ENCODE data around the gene MARCHF6. TPM values are rescaled to one million over a fixed set of nuclear protein-coding genes. Genes with fewer than 3 reads are reported as not detected.

The MARCHF6 gene
- total and polyA plus RNA-seq, 4 donors, result 35.4 to 185 (median 105) TPM

- no peaks in the 10 kb centered on the region for H3K27me3 ChIP-seq (ENCODE audit: control insufficient read depth in 3 of 3, insufficient read depth in 3 of 3, low read length in 2 of 3)
- no peak overlapping the region for H3K27ac ChIP-seq (ENCODE audit: low read depth in 1 of 2, low read length in 1 of 2)
- DNase-seq (peak; percentile 42 to 72 (median 59)), ATAC-seq (ENCODE audit: insufficient read depth, low FRiP score) (no peak)
- no peak overlapping the region for H3K4me3 ChIP-seq
- peaks cover 0 to 1% (median 0%) of the 10 kb centered on the region in 4 donors for H3K9me3 ChIP-seq (ENCODE audit: control insufficient read depth in 4 of 4, insufficient read depth in 3 of 4, low read length in 3 of 4)
- no peaks in the 10 kb centered on the region for H3K36me3 ChIP-seq (ENCODE audit: control insufficient read depth in 4 of 4, insufficient read depth in 4 of 4, low read length in 4 of 4)
- WGBS, 2 donors, result 78 to 80% methylated on average over 10 of the region's 10 CpGs
- H3K4me1 ChIP-seq (ENCODE audit: control insufficient read depth in 5 of 5, insufficient read depth in 5 of 5, low read length in 5 of 5), result peaks cover 0 to 15% (median 5%) of the 10 kb centered on the region in 5 donors
- H3K9ac ChIP-seq (ENCODE audit: insufficient read depth in 1 of 2, low read length in 2 of 2), result peak overlapping the region in 1 of 2 donors; percentile 47
- no peak for TF ChIP-seq CTCF (IDR thresholded peaks at IDR 0.05; ENCODE audit: control extremely low read depth, extremely low read depth)
Observed at GRCh38 chr5:10311595-10312425, 41.7 kb upstream of the MARCHF6 start.

- H3K4me3 ChIP-seq, result no peak overlapping the region
- ATAC-seq (ENCODE audit: insufficient read depth, low FRiP score) (no peak), DNase-seq (no peak)
- 81 to 89% methylated on average over 5 of the region's 5 CpGs for WGBS, 2 donors
- peaks cover 0 to 1% (median 0%) of the 10 kb centered on the region in 4 donors for H3K9me3 ChIP-seq (ENCODE audit: control insufficient read depth in 4 of 4, insufficient read depth in 3 of 4, low read length in 3 of 4)
- TF ChIP-seq CTCF (IDR thresholded peaks at IDR 0.05; ENCODE audit: control extremely low read depth, extremely low read depth), result no peak
- H3K36me3 ChIP-seq (ENCODE audit: control insufficient read depth in 4 of 4, insufficient read depth in 4 of 4, low read length in 4 of 4), result no peaks in the 10 kb centered on the region
- no peak overlapping the region for H3K27ac ChIP-seq (ENCODE audit: low read depth in 1 of 2, low read length in 1 of 2)
- peaks cover 0 to 10% (median 5%) of the 10 kb centered on the region in 5 donors for H3K4me1 ChIP-seq (ENCODE audit: control insufficient read depth in 5 of 5, insufficient read depth in 5 of 5, low read length in 5 of 5)
- no peak overlapping the region for H3K9ac ChIP-seq (ENCODE audit: insufficient read depth in 1 of 2, low read length in 2 of 2)
- no peaks in the 10 kb centered on the region for H3K27me3 ChIP-seq (ENCODE audit: control insufficient read depth in 3 of 3, insufficient read depth in 3 of 3, low read length in 2 of 3)
Observed at GRCh38 chr5:10315201-10315600, 38.3 kb upstream of the MARCHF6 start.

- Histone ChIP-seq H3K9ac (ENCODE audit: insufficient read depth in 1 of 2, low read length in 2 of 2) (no peak overlapping the region), H3K36me3 (ENCODE audit: control insufficient read depth in 4 of 4, insufficient read depth in 4 of 4, low read length in 4 of 4) (no peaks in the 10 kb centered on the region), H3K9me3 (ENCODE audit: control insufficient read depth in 4 of 4, insufficient read depth in 3 of 4, low read length in 3 of 4) (peaks cover 0 to 1% (median 0%) of the 10 kb centered on the region in 4 donors), H3K27ac (ENCODE audit: low read depth in 1 of 2, low read length in 1 of 2) (no peak overlapping the region), H3K4me1 (ENCODE audit: control insufficient read depth in 5 of 5, insufficient read depth in 5 of 5, low read length in 5 of 5) (peaks cover 0 to 10% (median 5%) of the 10 kb centered on the region in 5 donors), H3K4me3 (no peak overlapping the region), H3K27me3 (ENCODE audit: control insufficient read depth in 3 of 3, insufficient read depth in 3 of 3, low read length in 2 of 3) (no peaks in the 10 kb centered on the region)
- ATAC-seq (ENCODE audit: insufficient read depth, low FRiP score) (no peak), DNase-seq (no peak)
- 94% methylated on average over 15 of the region's 15 CpGs for WGBS, 2 donors
- TF ChIP-seq CTCF (IDR thresholded peaks at IDR 0.05; ENCODE audit: control extremely low read depth, extremely low read depth), result no peak
Observed at GRCh38 chr5:10315824-10316509, 37.5 kb upstream of the MARCHF6 start.
